Medulla oblongata (tissue), 1 donor: ENCODE data around the gene PCID2.
A peak's percentile ranks its signal among the peaks of the same experiment; 100 is the strongest.
"Not testable (repeated sequence)": the region's sequence is repeated elsewhere in the genome, so short reads cannot be mapped to it uniquely, and the experiment has no call there.

Experiments used
- DNase-seq: peaks from one replicate; pipeline ENCODE4 v3.0.0-alpha.2; 2015; ENCODE audit errors: extremely low spot score

The PCID2 gene

DNA sequence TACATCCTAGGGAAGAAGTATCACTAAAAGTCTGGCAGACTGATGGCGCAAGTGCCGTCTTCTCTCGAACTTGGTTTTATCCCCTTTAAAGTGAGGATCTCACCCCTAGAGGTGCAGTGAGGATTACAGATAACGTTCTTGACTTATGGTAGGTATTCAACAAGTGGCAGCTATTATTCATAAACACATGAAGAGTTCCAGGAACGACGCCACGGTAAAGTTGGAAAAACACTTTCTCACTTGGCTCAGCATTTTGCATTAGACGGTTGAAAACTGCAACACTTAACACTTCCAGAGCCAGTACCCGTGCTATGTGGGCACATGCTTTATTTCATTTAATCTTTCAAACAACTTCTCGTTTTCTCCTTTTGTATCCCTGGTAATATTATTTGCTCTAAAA lies 41.3 kb downstream of the PCID2 start:
- no peak for DNase-seq

DNA sequence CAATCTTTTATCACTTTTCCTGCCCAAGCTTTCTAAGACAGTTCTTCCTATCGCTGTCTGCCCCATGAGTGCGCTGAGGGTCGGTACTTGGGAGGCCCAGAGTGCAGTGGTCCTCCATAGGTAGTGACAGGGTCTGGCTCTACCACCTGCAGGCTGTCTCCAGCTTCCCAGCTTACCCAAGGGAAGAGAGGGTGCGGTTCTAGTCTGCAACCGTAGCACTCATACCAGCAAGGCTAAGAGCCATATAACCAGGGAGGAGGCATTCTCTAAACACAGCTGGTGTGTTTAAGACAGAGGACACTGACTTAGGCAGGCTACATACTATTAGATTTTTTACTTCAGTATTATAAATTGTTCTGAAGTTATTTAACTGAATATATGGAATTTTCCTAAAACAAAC lies 41.8 kb downstream of the PCID2 start:
- DNase-seq: no peak

DNA sequence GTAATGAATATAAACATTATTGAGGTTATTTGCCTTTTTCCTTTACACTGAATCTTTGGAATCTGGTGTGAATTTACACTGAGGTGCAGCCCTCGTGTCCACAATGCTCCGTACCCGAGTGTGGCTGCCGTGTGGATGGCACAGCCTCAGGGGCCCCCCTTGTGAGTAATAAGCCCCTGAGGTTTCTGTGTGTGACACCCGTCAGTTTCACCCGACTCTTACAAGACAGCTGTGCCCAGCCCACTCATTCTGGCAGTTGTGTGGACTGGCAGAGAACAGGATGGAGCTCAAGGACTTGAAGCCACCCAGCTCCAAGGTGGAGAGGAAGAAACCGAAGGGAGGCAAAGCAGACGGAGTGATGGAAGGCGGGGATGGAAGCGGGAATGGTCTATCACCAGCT lies 42.2 kb downstream of the PCID2 start:
- no peak for DNase-seq

DNA sequence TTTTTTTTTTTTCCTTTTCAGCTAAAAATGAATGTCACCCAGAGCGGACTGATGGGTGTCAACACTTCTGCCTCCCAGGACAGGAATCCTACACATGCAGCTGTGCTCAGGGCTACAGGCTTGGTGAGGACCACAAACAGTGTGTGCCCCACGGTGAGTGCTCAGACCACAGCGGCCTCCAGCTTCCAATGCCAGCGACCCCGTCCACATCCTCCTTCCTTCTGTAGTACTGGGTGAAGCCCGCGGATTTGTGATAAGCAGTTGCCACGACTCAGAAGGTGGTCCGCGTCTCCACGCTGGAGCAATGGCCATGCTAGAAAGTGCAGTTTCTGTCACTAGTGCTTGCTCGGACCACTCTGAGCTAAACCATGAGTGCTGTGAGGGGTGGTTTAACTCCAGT lies 44.0 kb downstream of the PCID2 start:
- no peak for DNase-seq

DNA sequence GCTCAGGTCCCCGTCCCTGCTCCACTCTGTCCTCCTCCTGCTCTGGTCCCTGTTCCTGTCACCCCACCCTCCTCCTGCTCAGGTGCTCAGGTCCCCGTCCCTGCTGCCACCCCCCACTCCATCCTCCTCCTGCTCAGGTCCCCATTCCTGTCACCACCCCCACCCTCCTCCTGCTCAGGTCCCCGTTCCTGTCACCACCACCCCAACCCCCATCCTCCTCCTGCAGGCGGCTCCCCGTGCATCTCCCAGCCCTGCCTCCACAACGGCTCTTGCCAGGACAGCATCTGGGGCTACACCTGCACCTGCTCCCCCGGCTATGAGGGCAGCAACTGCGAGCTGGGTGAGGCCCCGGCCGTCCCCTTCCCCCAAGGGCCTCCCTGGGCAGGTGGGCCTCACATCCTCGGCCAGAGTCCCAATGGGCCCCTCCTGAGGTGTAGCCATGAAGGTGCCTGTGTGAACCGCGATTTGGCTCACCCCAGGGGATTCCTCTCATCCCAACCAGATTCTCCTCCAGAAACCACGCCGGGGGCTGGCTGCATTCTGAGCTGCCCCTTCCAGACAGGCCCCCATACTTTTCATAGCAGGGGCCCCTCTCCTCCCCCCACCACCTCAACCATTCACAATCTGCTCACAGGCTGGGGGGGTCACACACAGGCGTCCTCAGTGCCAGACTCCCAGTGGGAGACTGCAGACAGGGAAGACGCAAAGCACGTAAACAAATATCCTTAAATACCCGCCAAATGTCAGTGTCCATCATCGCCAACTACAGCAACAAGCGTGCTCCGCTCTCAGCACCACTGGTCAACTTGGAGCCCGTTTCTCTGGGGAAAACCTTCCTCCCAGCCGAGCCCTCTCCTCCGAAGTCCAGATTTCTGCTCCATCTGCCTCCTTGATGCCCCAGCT lies 45.4 kb downstream of the PCID2 start:
- no peak for DNase-seq

- not testable (repeated sequence) for DNase-seq
Observed at GRCh38 chr13:113161975-113162374, 46.5 kb downstream of the PCID2 start.

DNA sequence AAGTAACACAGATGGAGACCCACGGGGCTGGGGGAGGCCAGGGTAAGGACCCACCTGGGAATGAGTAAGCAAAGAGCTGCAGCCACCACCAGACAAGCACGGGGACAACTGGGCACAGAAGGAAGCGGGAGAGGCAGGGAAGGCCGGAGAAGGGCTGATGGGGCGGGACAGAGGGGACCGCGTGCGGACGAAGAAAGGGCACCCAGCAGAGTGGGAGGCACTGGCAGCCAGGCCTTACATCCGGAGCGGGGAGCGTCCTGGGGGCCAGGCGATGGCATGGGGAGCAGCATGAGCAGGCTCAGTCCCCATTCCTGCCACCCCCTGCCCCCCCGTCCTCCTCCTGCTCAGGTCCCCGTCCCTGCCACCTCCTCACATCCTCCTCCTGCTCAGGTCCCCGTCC lies 47.0 kb downstream of the PCID2 start:
- DNase-seq: no peak

- no peak for DNase-seq
Observed at GRCh38 chr13:113160983-113161382, 47.5 kb downstream of the PCID2 start.

DNA sequence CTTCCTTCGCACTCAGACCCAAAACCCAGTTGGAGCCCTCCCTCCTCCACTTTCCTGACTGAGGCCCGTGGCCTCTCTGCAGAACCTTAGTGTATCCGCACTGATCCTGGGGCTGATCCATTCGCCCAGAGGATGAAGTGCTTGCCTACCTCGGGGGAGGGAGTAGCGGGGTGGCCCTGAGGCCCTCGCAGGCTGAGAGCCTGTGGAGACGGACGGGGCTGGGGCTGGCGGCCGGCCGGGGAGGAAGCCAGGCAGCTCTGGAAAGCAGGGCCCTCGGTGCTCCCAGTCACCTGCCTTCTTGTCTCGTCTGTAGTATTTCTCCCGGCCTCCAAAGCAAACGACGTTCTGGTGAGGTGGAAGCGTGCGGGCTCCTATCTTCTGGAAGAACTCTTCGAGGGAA lies 48.8 kb downstream of the PCID2 start:
- DNase-seq: no peak

DNA sequence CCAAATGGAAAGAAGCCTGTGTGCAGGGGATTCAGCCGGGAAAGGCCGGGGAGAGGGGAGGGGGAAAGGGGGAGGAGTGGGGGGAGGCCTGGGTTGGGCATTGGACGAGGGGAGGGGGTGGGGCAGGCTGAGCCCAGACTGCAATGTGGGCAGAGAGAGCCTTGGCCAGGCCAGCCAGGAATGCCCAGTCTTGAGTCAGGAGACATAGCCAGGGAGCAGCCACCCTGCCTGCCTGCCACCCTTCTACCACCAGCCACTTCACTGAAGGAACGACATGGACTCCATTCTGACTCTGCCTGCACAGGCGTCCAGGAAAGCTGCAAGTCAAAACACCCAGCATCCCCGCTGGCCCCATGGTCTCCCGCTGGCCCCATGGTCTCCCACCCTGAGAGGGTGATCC lies 49.5 kb downstream of the PCID2 start:
- no peak for DNase-seq

GRCh38 chr13:113157929-113158747 lies 50.3 kb downstream of the PCID2 start, which contains the start of gene PROZ:
Gene PROZ, plus strand, starts transcription at chr13:113158648. Its CDS starts 13 bp downstream, at chr13:113158661.
- no peak for DNase-seq

GRCh38 chr13:113157206-113157928 lies 51.1 kb downstream of the PCID2 start:
- DNase-seq: no peak

DNA sequence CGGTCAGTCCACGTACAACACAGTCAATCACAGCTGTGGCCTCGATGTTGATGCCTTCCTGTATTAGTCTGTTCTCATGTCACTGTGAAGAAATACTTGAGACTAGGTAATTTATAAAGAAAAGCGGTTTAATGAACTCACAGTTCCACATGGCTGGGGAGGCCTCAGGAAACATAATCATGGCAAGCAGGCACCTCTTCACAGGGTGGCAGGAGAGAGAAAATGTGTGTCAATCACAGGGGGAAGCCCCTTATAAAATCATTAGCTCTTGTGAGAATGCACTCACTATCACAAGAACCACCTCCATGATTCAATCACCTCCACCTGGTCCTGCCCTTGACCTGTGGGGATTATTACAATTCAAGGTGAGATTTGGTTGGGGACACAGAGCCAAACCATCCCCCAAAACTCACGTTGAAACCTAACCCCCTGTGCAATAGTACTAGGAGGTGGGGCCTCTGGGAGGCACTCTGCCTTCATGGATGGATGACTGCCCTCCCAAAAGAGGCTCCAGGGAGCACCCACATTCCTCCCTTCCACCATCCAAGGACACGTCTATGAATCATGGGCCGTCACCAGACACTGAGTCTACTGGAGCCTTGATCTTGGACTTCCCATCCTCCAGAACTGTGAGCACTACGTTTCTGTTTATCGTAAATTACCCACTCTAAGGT lies 52.4 kb downstream of the PCID2 start:
- DNase-seq: no peak

DNA sequence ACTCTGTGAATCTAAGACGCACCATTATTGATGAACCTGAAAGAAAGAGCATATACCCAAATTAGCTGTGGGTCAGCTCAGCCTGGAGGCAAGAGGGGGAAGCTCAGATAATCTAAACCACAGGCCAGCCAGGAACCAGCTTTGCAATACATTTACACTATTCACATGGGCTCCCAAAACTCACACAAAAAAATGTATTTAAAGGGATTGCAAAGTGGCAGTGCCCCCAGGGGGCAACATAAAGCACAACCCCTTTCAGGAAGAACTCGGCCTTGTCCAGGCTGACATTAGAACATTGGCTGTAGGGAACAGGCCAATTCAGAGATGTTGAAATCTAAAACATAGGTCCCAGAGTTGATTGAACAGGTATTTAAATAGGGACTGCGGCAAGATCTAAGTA lies 53.3 kb downstream of the PCID2 start:
- DNase-seq: no peak

DNA sequence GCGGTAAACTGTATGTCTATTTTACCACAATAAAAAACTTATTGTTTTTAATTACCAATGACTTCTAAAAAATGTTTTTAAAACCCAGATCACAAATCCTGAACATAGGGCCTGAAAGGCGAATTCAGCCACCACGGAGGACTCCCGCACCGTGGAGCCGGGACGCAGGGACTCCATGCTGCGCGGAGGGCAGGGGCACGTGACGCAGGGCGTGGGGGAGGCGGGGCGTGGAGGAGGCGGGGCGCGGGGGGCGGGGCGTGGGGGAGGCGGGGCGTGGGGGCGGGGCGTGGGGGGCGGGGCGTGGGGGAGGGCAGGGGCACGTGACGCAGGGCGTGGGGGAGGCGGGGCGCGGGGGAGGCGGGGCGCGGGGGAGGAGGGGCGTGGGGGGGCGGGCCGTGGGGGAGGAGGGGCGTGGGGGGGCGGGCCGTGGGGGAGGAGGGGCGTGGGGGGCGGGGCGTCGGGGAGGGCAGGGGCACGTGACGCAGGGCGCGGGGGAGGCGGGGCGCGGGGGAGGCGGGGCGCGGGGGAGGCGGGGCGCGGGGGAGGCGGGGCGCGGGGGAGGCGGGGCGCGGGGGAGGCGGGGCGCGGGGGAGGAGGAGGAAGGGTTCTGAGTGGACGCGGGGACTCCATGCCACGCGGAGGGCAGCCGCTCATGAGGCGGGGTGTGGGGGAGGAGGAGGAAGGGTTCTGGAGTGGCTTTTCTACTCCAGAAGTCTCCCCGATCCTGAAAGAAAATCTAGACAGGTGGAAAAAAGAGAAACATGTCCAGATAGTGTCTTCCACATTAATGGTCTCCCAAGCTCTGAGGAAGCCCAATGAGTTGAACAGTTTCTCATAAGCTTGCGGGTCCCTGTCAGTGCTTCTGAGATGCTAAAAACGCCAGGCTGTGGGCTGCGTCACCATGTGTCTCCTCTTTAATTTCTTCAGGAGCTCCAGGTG lies 54.4 kb downstream of the PCID2 start:
- DNase-seq: peak; percentile 85

DNA sequence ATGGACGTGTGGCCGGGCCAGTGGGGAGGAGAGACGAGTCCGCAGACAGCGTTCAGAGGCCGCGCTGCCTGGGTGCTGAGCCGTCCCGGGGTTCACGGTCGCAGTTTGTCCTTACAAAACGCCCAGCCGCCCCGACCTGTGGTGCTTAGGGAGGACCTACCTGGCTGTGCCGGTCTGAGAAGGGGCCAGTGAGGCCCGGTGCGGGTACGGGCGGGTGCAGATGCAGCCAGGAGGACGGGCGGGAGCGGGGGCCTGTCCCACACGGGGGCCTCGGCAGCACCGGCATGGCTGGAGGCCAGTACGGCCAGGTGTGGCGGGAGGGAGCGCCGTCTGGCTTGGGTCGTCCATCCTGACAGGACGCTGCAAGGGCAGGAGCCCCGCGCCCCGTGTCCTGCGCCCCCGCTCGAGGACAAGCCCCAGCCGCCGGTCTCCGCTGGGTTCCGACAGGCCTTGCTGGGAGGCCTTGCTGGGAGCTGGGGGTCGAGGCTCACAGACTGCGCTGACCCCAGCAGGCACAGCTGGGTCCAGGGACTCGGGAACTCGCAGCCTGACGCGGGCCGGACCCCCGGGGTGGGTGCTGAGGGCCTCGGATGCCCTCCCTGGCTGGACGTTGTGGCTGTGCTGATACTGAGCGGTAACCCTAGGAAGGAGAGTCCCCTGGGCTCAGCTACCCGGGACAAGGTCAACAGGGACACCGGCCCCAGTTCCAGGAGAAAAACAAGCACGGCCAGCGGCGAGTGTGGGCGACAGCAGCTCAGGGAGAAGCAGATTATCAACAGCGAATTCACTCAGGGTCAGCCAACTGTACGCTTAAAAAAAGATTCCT lies 55.3 kb downstream of the PCID2 start:
- DNase-seq: peak; percentile 21

DNA sequence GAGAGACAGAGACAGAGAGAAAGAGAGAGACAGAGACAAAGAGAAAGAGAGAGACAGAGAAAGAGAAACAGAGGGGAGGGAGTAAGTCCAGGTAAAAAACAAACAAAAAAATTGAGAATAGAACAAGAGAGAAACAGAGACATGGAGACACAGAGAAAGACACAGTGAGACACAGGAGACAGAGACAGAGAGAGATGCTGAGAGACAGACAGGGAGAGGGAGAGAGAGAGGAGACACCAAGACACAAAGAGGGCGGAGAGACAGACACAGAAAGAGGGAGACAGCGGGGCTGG lies 55.8 kb downstream of the PCID2 start:
- DNase-seq: no peak

- DNase-seq: peak; percentile 51
Observed at GRCh38 chr13:113151745-113152690, 56.5 kb downstream of the PCID2 start.
